AG09319 (cell line): ENCODE measurements around the gene DDA1.

Experiments used
- DNase-seq: peaks from one replicate; pipeline ENCODE4 v3.0.0-alpha.2; 2010; ENCODE audit warnings: low read depth; ENCODE audit errors: extremely low read depth
- TF ChIP-seq, protein P1 (sequence below): IDR thresholded peaks from 2 replicates; pipeline ENCODE4 v1.5.1; 2011; ENCODE audit warnings: low read depth, mild to moderate bottlenecking, inconsistent platforms, low read length, moderate library complexity

Gene DDA1

GRCh38 chr19:17333611-17334413 is 24.4 kb downstream of the DDA1 start:
- no peak for DNase-seq
- TF ChIP-seq, protein P1, sequence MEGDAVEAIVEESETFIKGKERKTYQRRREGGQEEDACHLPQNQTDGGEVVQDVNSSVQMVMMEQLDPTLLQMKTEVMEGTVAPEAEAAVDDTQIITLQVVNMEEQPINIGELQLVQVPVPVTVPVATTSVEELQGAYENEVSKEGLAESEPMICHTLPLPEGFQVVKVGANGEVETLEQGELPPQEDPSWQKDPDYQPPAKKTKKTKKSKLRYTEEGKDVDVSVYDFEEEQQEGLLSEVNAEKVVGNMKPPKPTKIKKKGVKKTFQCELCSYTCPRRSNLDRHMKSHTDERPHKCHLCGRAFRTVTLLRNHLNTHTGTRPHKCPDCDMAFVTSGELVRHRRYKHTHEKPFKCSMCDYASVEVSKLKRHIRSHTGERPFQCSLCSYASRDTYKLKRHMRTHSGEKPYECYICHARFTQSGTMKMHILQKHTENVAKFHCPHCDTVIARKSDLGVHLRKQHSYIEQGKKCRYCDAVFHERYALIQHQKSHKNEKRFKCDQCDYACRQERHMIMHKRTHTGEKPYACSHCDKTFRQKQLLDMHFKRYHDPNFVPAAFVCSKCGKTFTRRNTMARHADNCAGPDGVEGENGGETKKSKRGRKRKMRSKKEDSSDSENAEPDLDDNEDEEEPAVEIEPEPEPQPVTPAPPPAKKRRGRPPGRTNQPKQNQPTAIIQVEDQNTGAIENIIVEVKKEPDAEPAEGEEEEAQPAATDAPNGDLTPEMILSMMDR, result no peak

- TF ChIP-seq, protein P1, result no peak
- peak; percentile 98 for DNase-seq
Observed at GRCh38 chr19:17334414-17335409, 25.3 kb downstream of the DDA1 start, which contains the start of gene ANO8. Gene ANO8, minus strand, starts transcription at chr19:17334855. Its CDS starts 185 bp downstream, at chr19:17334670.

DNA sequence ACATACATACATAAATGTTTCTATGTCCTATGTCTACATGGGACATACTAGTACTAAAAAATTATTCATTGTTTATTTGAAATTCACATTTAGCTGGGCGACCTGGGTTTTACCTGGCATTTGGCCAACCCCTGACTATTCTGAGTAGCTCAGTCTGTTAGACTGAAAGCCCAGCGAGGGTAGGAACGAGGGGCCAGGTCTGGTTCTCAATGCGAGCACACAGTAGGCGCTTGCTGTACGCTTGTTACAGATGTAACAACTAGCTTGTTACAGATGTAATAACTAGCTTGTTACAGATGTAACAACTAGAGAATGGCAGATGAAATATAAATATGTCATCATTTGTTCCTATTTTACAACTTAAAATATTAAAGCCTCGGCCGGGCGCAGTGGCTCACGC is 26.2 kb downstream of the DDA1 start:
- no peak for DNase-seq
- TF ChIP-seq, protein P1, result no peak

DNA sequence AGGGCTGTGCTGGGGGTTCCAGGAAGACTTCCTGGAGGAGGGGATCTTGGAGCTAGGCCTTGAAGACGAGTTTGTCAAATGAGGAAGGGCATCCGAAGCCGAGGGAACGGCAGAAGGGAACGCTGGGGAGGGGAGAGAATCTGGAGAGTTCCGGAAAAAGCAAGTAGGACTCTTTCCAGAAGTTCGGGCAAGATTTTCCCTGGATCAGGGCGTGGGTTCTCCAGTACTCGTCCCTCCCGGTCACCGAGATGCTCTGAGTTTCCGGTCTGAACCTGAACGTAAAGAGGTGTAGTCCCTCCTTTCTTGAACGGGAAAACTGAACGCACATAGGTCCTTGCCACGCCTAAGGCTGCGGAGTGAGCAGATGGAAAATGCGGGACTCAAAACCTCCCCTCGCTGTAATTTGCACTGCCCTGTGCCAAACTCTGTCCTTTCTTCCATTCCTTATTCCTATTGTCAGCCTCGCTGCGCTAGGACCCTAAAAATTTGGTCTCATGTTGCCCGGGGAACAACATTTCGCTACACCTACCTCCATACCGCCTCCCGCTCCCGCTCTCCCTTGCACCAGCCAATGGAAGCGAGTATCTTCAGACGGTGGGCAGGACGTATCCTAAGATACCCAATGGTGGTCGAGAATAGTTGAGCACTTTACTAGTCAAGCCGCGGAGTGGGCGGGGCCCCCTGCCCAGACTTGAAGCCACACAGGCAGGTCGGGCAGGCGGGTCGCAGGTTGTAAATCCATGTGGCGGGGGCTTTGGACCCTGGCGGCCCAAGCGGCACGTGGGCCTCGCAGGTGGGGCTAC is 27.7 kb downstream of the DDA1 start, which contains the start of gene GTPBP3:
Gene GTPBP3, plus strand, starts transcription at position 682 of the 803 bp plus-strand sequence. Its CDS starts 59 bp downstream, at position 741.
- TF ChIP-seq, protein P1, result no peak
- peak; percentile 91 for DNase-seq

DNA sequence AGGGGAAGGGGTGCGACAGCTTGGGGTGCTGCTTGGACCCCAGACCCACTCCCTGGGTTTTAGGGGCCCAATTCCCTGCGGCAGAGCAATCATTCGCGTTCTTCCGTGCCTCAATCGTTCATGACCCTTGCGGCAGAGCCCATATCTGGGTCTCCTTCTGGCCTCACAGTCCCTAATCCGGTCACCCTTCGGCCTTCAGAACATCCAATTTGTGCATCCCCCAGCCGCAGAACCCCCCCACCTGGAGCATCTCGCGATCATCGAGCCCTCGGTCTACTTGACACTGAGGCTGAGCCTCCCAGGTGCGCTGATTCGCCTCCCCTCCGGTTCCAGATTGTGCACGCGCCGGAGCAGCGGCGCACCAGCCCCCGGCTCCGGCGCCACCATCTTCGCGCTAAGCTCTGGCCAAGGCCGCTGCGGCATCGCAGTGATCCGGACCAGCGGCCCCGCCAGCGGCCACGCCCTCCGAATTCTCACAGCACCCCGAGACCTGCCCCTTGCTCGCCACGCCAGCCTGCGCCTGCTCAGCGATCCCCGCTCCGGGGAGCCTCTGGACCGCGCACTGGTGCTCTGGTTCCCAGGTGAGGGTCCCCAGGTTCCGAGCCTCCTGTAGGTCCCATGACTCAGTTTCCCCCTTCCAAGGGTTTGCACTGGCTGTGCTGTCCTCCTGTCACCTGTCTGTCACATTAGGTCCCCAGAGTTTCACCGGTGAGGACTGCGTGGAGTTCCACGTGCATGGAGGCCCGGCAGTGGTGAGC is 28.5 kb downstream of the DDA1 start:
- TF ChIP-seq, protein P1, result no peak
- DNase-seq, result no peak

- DNase-seq, result no peak
Observed at GRCh38 chr19:17338433-17339078, 29.2 kb downstream of the DDA1 start.

More at GRCh38 chr19:17338433-17339078, 29.2 kb downstream of the DDA1 start:
- TF ChIP-seq, protein P1, result no peak
